Thyroid gland (tissue), 4 donors: ENCODE data around the gene AMBP.

Experiments
- CTCF ChIP-seq, 6 experiments: fragments of 200-600 bp in 3 of 6; fragments of 450-650 bp in 3 of 6; sonication (generic) in 3 of 6; IDR thresholded peaks; one replicate each; pipeline ENCODE4 v1.5.1; 2016 to 2019; ENCODE audit warnings: antibody characterized with exemption in 6 of 6, mild to moderate bottlenecking in 2 of 6, inconsistent platforms in 1 of 6, moderate library complexity in 1 of 6
- POLR2A ChIP-seq, 2 donors: fragments of 450-650 bp; IDR thresholded peaks; one replicate each; pipeline ENCODE4 v1.6.1; 2017; ENCODE audit warnings: antibody characterized with exemption in 2 of 2, mild to moderate bottlenecking in 2 of 2, moderate library complexity in 1 of 2

GRCh38 chr9:114037249-114037648, 40.9 kb downstream of the AMBP start:
- no peak for TF ChIP-seq CTCF (IDR thresholded peaks at IDR 0.05)
- no peak for TF ChIP-seq POLR2A (IDR thresholded peaks at IDR 0.05)
